ENCODE measurements around the gene KIFC3.
A peak's percentile ranks its signal among the peaks of the same experiment; 100 is the strongest.

KIFC3 gene

GRCh38 chr16:57764341-57765159, 37.7 kb downstream of the KIFC3 start:
- DNase-seq: no peak

GRCh38 chr16:57764006-57764340, 38.3 kb downstream of the KIFC3 start:
- no peak for DNase-seq

GRCh38 chr16:57763285-57764005, 38.8 kb downstream of the KIFC3 start:
- no peak for DNase-seq

GRCh38 chr16:57762365-57763040, 39.8 kb downstream of the KIFC3 start:
- DNase-seq: no peak

- no peak for DNase-seq
Measured at GRCh38 chr16:57761957-57762356, 40.3 kb downstream of the KIFC3 start.

GRCh38 chr16:57761301-57761700, 41.0 kb downstream of the KIFC3 start:
- no peak for DNase-seq

GRCh38 chr16:57760357-57761160, 41.7 kb downstream of the KIFC3 start:
- no peak for DNase-seq

GRCh38 chr16:57759541-57760356, 42.5 kb downstream of the KIFC3 start:
- no peak for DNase-seq

GRCh38 chr16:57759131-57759530, 43.2 kb downstream of the KIFC3 start:
- DNase-seq: no peak

- DNase-seq: no peak
Measured at GRCh38 chr16:57758331-57759117, 43.8 kb downstream of the KIFC3 start.

GRCh38 chr16:57757883-57758282, 44.4 kb downstream of the KIFC3 start:
- DNase-seq: no peak

- DNase-seq: peak; percentile 79 to 93 (median 85)
Measured at GRCh38 chr16:57757326-57757786, 44.9 kb downstream of the KIFC3 start.

GRCh38 chr16:57756424-57757325, 45.6 kb downstream of the KIFC3 start:
- no peak for DNase-seq

- no peak for DNase-seq
Measured at GRCh38 chr16:57755726-57756423, 46.4 kb downstream of the KIFC3 start.

- no peak for DNase-seq
Measured at GRCh38 chr16:57755061-57755684, 47.1 kb downstream of the KIFC3 start.

- no peak for DNase-seq
Measured at GRCh38 chr16:57754354-57755060, 47.8 kb downstream of the KIFC3 start.

GRCh38 chr16:57753448-57754353, 48.6 kb downstream of the KIFC3 start:
- DNase-seq: no peak

All from activated naive CD4-positive, alpha-beta T cell (primary cell).